ENCODE data around the gene POLR3A. TPM values are rescaled to one million over a fixed set of nuclear protein-coding genes. Genes with fewer than 3 reads are reported as not detected.

The POLR3A gene
- total RNA-seq, 2 donors from 2014 or later = 28.2 to 28.6 TPM

GRCh38 chr10:78009662-78010061, 19.7 kb downstream of the POLR3A start:
- no peaks in the 10 kb centered on the region for H3K9me3 ChIP-seq (ENCODE audit: control insufficient read depth, low read length)
- Mint-ChIP-seq H3K36me3 (ENCODE audit: low read depth) (peaks cover 82% of the 10 kb centered on the region), H3K4me1 (no peaks in the 10 kb centered on the region), H3K27me3 (ENCODE audit: insufficient read depth) (no peaks in the 10 kb centered on the region), H3K9me3 (no peaks in the 10 kb centered on the region), H3K4me3 (no peak overlapping the region), H3K27ac (no peak overlapping the region)
- H3K27ac ChIP-seq (ENCODE audit: low read depth, low read length) = no peak overlapping the region
- no peaks in the 10 kb centered on the region for H3K27me3 ChIP-seq (ENCODE audit: control insufficient read depth, insufficient read depth, low read length, poor library complexity, severe bottlenecking)
- WGBS, 2 experiments (ENCODE audit: insufficient coverage in 1 of 2, insufficient read length in 1 of 2) = 90 to 100% methylated on average over 1 to 6 of the region's 6 CpGs
- DNase-seq = no peak
- H3K36me3 ChIP-seq (ENCODE audit: control insufficient read depth, insufficient read depth, low read length) = peaks cover 92% of the 10 kb centered on the region
- TF ChIP-seq, protein P1, sequence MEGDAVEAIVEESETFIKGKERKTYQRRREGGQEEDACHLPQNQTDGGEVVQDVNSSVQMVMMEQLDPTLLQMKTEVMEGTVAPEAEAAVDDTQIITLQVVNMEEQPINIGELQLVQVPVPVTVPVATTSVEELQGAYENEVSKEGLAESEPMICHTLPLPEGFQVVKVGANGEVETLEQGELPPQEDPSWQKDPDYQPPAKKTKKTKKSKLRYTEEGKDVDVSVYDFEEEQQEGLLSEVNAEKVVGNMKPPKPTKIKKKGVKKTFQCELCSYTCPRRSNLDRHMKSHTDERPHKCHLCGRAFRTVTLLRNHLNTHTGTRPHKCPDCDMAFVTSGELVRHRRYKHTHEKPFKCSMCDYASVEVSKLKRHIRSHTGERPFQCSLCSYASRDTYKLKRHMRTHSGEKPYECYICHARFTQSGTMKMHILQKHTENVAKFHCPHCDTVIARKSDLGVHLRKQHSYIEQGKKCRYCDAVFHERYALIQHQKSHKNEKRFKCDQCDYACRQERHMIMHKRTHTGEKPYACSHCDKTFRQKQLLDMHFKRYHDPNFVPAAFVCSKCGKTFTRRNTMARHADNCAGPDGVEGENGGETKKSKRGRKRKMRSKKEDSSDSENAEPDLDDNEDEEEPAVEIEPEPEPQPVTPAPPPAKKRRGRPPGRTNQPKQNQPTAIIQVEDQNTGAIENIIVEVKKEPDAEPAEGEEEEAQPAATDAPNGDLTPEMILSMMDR (conservative IDR thresholded peaks at IDR 0.05) = no peak
- no peak overlapping the region for H3K4me3 ChIP-seq (ENCODE audit: low read length)
- no peak overlapping the region for H3K9ac ChIP-seq (ENCODE audit: extremely low read depth, low read length, poor library complexity, severe bottlenecking)
- no peaks in the 10 kb centered on the region for H3K4me1 ChIP-seq (ENCODE audit: control insufficient read depth, insufficient read depth, low read length)

GRCh38 chr10:78007172-78007571, 22.1 kb downstream of the POLR3A start:
- TF ChIP-seq, protein P1 (conservative IDR thresholded peaks at IDR 0.05) = no peak
- no peak overlapping the region for H3K27ac ChIP-seq (ENCODE audit: low read depth, low read length)
- H3K9ac ChIP-seq (ENCODE audit: extremely low read depth, low read length, poor library complexity, severe bottlenecking) = no peak overlapping the region
- 81 to 100% methylated on average over 1 of the region's 1 CpG for WGBS, 2 experiments (ENCODE audit: insufficient coverage in 1 of 2, insufficient read length in 1 of 2)
- H3K4me3 ChIP-seq (ENCODE audit: low read length) = no peak overlapping the region
- peak overlapping the region; percentile 24 for H3K27ac Mint-ChIP-seq
- peaks cover 93% of the 10 kb centered on the region for H3K36me3 ChIP-seq (ENCODE audit: control insufficient read depth, insufficient read depth, low read length)
- no peak overlapping the region for H3K4me3 Mint-ChIP-seq
- H3K4me1 ChIP-seq (ENCODE audit: control insufficient read depth, insufficient read depth, low read length) = no peaks in the 10 kb centered on the region
- no peaks in the 10 kb centered on the region for H3K27me3 Mint-ChIP-seq (ENCODE audit: insufficient read depth)
- peaks cover 82% of the 10 kb centered on the region for H3K36me3 Mint-ChIP-seq (ENCODE audit: low read depth)
- H3K4me1 Mint-ChIP-seq = no peaks in the 10 kb centered on the region
- H3K9me3 Mint-ChIP-seq = no peaks in the 10 kb centered on the region
- DNase-seq = no peak
- no peaks in the 10 kb centered on the region for H3K27me3 ChIP-seq (ENCODE audit: control insufficient read depth, insufficient read depth, low read length, poor library complexity, severe bottlenecking)
- no peaks in the 10 kb centered on the region for H3K9me3 ChIP-seq (ENCODE audit: control insufficient read depth, low read length)

DNA sequence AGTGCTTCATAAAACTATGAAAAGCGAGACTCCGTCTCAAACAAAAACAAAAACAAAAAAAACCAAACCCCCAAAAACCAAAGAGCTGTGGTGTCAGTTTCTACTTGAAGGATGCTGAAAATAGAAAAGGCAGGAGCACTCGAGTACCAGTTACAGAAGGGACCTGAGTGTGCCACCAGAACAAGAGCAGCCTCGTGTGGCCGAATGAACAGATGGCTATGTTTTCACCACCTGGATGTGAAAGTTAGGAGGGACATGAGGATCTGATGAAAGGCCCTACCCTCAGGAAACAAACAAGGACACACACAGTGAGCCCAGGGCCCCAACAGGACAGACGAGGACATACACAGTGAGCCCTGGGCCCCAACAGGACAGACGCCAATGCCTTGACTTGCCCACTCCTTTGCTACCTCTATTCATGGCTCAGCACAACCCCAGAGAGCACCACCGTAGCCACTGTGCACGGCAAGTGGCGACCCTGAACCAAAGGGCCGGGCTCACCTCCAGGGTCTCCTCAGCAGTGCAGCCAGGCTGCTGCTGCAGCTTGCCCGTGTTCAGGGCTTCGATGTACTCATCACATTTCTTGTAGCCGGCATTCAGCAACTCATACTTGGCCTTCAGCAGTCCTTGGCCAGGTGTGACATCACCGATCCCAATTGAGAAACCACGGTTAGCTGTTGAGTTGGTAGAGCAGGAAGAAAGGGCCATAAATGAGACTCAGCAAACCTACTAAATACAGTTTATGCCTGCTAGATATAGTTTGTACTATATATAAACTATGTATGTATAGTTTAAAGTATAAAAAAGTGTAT, 24.9 kb downstream of the POLR3A start:
- WGBS, 2 experiments (ENCODE audit: insufficient coverage in 1 of 2, insufficient read length in 1 of 2) = 95% methylated on average over 10 to 16 of the region's 16 CpGs
- no peaks in the 10 kb centered on the region for H3K27me3 Mint-ChIP-seq (ENCODE audit: insufficient read depth)
- H3K27ac Mint-ChIP-seq = no peak overlapping the region

More for the DNA sequence above, 24.9 kb downstream of the POLR3A start:
- H3K9ac ChIP-seq (ENCODE audit: extremely low read depth, low read length, poor library complexity, severe bottlenecking) = no peak overlapping the region
- no peak overlapping the region for H3K4me3 Mint-ChIP-seq
- H3K4me3 ChIP-seq (ENCODE audit: low read length) = no peak overlapping the region
- no peaks in the 10 kb centered on the region for H3K9me3 ChIP-seq (ENCODE audit: control insufficient read depth, low read length)
- H3K36me3 Mint-ChIP-seq (ENCODE audit: low read depth) = peaks cover 80% of the 10 kb centered on the region
- no peaks in the 10 kb centered on the region for H3K9me3 Mint-ChIP-seq
- no peak overlapping the region for H3K27ac ChIP-seq (ENCODE audit: low read depth, low read length)
- peaks cover 92% of the 10 kb centered on the region for H3K36me3 ChIP-seq (ENCODE audit: control insufficient read depth, insufficient read depth, low read length)
- TF ChIP-seq, protein P1 (conservative IDR thresholded peaks at IDR 0.05) = no peak
- no peaks in the 10 kb centered on the region for H3K27me3 ChIP-seq (ENCODE audit: control insufficient read depth, insufficient read depth, low read length, poor library complexity, severe bottlenecking)
- DNase-seq = no peak
- H3K4me1 Mint-ChIP-seq = no peaks in the 10 kb centered on the region
- no peaks in the 10 kb centered on the region for H3K4me1 ChIP-seq (ENCODE audit: control insufficient read depth, insufficient read depth, low read length)
